Measurements from ENCODE around the gene SNRK.

The SNRK gene

DNA sequence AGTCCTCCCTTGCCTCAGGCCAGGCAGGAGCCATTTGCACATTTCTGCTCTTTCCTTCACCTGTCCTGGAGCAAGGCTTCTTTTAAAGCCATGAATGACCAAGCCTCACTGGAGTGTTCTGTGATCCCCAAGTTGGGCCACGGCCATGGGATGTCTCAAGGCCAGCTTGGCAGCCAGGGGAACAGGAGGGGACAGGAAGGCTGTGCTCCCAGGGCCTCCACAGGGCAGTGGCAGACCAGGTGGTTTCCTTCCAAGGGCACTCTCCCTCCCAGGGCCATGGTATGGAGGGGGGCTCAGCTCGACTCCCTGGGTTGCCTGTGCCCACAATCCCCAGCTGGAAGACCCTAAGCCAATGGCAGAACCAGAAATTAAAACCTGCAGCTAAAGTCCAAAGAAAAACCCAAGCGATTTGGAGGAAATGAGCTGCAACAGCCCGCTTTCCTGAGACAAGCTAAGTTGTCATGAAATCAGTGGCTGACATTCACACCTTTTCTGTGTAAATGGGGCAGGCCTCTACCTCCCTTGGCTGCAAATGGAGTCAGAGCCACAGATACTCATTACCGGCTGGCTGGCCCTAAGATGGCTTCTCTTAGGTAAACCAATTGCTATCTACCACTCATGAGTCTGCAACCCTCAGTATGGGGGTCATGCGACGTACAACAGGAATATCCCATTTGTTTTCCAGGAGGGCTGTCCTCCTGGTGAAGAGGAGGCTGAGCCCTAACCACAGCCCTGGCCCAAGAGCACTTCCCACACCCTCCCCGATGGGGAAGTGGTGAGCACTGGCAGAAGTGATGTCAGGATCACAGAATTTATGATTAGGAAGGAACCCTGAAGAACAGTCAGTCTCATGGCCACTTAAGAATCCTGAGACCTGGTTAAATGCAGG is 83.3 kb downstream of the SNRK start:
- Histone ChIP-seq H3K9me3 (ENCODE audit: insufficient read depth, low read length) (no peaks in the 10 kb centered on the region), H3K27me3 (ENCODE audit: insufficient read depth, insufficient read length) (no peaks in the 10 kb centered on the region), H3K4me1 (ENCODE audit: insufficient read depth, insufficient read length) (peaks cover 9% of the 10 kb centered on the region), H3K9ac (ENCODE audit: insufficient read length, low read depth) (no peak overlapping the region), H3K36me3 (ENCODE audit: insufficient read depth, insufficient read length, low read length) (peaks cover 19% of the 10 kb centered on the region), H3K4me3 (ENCODE audit: insufficient read length, low read depth) (no peak overlapping the region)
- no peak for TF ChIP-seq YY1 (IDR thresholded peaks at IDR 0.05; ENCODE audit: insufficient read depth, insufficient read length)
- no peak for TF ChIP-seq ZNF274 (IDR thresholded peaks at IDR 0.05; ENCODE audit: low read depth, low read length)
- DNase-seq (ENCODE audit: low read depth, low spot score), result no peak

DNA sequence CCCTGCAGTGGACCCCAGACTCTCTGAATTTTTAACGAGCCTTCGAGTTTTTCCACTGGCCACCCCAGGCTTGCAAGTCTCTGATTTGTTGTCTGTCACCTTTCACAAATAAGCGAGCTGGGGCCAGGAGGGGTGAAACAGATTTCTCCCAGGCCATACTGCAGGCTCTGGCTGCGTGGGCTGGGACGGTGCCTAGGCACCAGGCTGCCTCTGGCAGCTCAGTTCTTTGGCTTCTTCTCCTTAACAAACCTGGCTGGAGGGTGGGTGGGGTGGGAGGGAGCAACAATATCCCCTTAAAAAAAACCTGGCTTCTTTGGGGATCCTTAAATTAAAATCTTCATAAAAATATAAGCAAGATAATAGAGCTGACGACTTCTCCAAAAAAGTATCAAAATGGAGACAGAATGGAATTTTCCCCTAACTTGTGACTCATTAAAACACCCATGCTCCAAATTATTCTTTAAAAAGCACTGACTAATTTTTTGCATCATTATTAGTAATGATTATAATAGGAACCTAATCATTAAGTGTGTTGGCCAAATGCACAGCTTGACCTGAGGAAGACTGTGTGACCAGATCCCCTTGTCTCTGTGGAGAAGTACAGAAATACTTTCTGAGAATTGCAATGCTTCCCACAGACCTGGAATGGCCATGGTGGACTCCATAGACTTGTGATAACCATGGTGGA is 84.1 kb downstream of the SNRK start:
- TF ChIP-seq ZNF274 (IDR thresholded peaks at IDR 0.05; ENCODE audit: low read depth, low read length) (no peak), SUZ12 (IDR thresholded peaks at IDR 0.05; ENCODE audit: extremely low read depth, insufficient read depth, insufficient read length) (no peak), YY1 (IDR thresholded peaks at IDR 0.05; ENCODE audit: insufficient read depth, insufficient read length) (no peak)
- DNase-seq (ENCODE audit: low read depth, low spot score), result no peak
- Histone ChIP-seq H3K36me3 (ENCODE audit: insufficient read depth, insufficient read length, low read length) (peaks cover 12% of the 10 kb centered on the region), H3K9ac (ENCODE audit: insufficient read length, low read depth) (no peak overlapping the region), H3K4me1 (ENCODE audit: insufficient read depth, insufficient read length) (peaks cover 9% of the 10 kb centered on the region), H3K27me3 (ENCODE audit: insufficient read depth, insufficient read length) (no peaks in the 10 kb centered on the region), H3K4me3 (ENCODE audit: insufficient read length, low read depth) (no peak overlapping the region), H3K9me3 (ENCODE audit: insufficient read depth, low read length) (no peaks in the 10 kb centered on the region)

DNA sequence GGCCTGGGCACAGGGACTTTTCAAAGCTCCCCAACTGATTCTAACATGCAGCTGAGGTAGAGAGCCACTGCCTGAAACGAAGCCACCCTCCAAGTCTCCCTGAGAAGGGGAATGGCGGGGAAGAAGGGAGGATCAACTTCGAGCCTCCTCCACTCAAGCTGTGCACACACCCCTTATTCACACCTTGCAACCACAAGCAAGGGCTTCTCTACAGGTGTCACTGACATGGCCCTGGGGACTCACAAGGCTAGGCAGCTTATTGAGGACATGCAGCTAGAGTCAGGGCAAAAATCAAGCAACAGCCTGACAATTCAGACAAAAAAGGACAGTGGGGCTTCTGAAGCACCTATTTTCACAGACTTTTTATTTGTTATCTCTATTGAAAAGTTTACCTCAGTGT is 85.2 kb downstream of the SNRK start:
- H3K36me3 ChIP-seq (ENCODE audit: insufficient read depth, insufficient read length, low read length), result peaks cover 2% of the 10 kb centered on the region
- no peak overlapping the region for H3K9ac ChIP-seq (ENCODE audit: insufficient read length, low read depth)
- H3K4me3 ChIP-seq (ENCODE audit: insufficient read length, low read depth), result no peak overlapping the region
- no peaks in the 10 kb centered on the region for H3K27me3 ChIP-seq (ENCODE audit: insufficient read depth, insufficient read length)
- H3K9me3 ChIP-seq (ENCODE audit: insufficient read depth, low read length), result no peaks in the 10 kb centered on the region
- H3K4me1 ChIP-seq (ENCODE audit: insufficient read depth, insufficient read length), result peaks cover 9% of the 10 kb centered on the region
- no peak for DNase-seq (ENCODE audit: low read depth, low spot score)
- TF ChIP-seq ZNF274 (IDR thresholded peaks at IDR 0.05; ENCODE audit: low read depth, low read length) (no peak), YY1 (IDR thresholded peaks at IDR 0.05; ENCODE audit: insufficient read depth, insufficient read length) (no peak), SUZ12 (IDR thresholded peaks at IDR 0.05; ENCODE audit: extremely low read depth, insufficient read depth, insufficient read length) (no peak)

DNA sequence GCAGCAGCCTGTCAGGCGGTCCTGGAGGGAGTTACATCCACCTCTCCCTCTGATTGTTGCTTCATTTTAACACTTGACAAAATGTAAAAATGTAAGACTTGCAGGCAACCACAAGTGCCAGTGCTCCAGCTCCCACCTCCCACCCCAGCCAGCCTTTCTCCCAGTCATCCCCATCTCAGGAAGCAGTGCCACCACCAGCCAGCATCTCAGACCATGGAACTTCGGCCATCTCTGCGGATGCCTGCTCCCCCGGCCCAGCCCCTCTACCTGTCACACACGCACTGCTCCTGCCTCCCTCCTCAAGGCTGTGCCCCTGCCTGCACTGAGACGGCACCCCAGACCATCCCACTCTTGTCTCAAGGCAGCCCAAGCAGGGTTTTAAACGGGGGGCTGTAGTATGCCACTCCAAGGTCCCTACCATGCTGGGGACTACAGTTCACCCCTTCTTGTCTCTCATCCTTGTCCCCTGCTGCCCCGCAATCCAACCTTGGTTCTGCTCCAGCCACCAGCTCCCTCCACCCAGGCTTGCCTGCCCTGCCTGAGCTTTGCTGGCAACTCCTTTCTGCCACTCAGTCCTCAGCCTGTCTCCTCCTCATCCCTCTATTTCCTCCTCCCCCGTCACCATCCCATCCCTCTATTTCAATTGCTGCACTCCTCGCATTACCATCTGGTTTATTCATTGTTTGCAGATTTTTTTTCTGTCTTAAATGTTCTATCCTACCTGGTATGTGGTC is 85.8 kb downstream of the SNRK start:
- Histone ChIP-seq H3K4me3 (ENCODE audit: insufficient read length, low read depth) (no peak overlapping the region), H3K4me1 (ENCODE audit: insufficient read depth, insufficient read length) (peaks cover 9% of the 10 kb centered on the region), H3K9me3 (ENCODE audit: insufficient read depth, low read length) (no peaks in the 10 kb centered on the region), H3K36me3 (ENCODE audit: insufficient read depth, insufficient read length, low read length) (no peaks in the 10 kb centered on the region), H3K9ac (ENCODE audit: insufficient read length, low read depth) (no peak overlapping the region), H3K27me3 (ENCODE audit: insufficient read depth, insufficient read length) (no peaks in the 10 kb centered on the region)
- TF ChIP-seq YY1 (IDR thresholded peaks at IDR 0.05; ENCODE audit: insufficient read depth, insufficient read length) (no peak), ZNF274 (IDR thresholded peaks at IDR 0.05; ENCODE audit: low read depth, low read length) (no peak), SUZ12 (IDR thresholded peaks at IDR 0.05; ENCODE audit: extremely low read depth, insufficient read depth, insufficient read length) (no peak)
- no peak for DNase-seq (ENCODE audit: low read depth, low spot score)

DNA sequence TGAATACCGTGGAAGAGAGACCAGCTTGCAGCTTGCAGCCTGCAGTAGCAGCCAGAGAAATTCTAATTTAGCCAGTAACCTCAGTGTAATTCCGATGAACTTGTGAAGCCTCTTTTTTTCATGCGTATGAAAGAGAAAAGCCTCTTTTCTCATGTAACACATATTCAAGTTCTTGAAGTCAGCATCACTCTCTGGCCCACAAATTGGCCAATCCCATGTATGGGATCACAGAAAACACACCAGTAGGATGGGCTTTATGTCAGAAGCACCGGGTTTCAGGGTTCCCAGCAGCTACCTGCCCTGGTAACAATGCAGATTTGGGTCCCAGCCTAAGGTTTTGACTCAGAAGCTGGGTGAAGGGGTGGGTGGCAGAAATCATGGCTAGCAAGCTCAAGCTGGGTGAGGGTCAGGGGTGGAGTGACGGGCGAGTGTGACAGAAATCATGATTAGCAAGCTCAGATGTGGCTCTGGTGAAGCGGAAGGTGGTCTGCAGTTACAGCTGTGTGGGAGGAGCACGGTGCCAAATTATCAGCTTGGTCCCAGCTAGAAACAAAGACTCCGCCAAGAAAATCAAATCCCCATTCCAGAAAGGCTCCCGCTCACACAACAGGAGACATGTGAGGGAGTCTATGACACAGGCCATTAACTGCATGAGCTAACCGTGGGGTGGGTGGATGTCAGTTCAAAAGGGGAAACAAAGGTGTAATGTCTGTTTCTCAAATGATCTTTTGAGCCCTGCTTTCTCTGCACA is 86.6 kb downstream of the SNRK start:
- TF ChIP-seq ZNF274 (IDR thresholded peaks at IDR 0.05; ENCODE audit: low read depth, low read length) (no peak), YY1 (IDR thresholded peaks at IDR 0.05; ENCODE audit: insufficient read depth, insufficient read length) (no peak), SUZ12 (IDR thresholded peaks at IDR 0.05; ENCODE audit: extremely low read depth, insufficient read depth, insufficient read length) (no peak)
- peak; percentile 59 for DNase-seq (ENCODE audit: low read depth, low spot score)
- Histone ChIP-seq H3K4me3 (ENCODE audit: insufficient read length, low read depth) (no peak overlapping the region), H3K9ac (ENCODE audit: insufficient read length, low read depth) (no peak overlapping the region), H3K4me1 (ENCODE audit: insufficient read depth, insufficient read length) (peaks cover 9% of the 10 kb centered on the region), H3K36me3 (ENCODE audit: insufficient read depth, insufficient read length, low read length) (no peaks in the 10 kb centered on the region), H3K27me3 (ENCODE audit: insufficient read depth, insufficient read length) (no peaks in the 10 kb centered on the region), H3K9me3 (ENCODE audit: insufficient read depth, low read length) (no peaks in the 10 kb centered on the region)

DNA sequence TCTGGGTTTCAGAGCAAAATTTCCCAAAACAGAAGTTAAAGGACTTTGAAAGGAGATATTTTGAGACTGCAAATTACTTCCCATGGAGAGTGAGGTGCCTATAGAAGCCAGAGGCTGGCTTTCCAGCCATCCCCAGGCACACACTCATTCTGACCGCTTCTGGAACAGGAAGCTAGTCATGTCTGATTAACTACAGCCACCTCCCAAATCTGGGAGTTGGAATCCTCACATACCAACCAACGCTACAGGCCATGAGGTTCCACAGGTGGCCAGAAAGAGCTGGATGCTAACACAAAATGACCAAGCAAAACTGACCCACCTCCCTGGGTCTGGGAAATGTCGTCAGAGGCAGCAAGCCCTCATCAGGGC is 87.2 kb downstream of the SNRK start:
- H3K4me3 ChIP-seq (ENCODE audit: insufficient read length, low read depth), result no peak overlapping the region
- H3K4me1 ChIP-seq (ENCODE audit: insufficient read depth, insufficient read length), result peaks cover 9% of the 10 kb centered on the region
- TF ChIP-seq SUZ12 (IDR thresholded peaks at IDR 0.05; ENCODE audit: extremely low read depth, insufficient read depth, insufficient read length), result no peak
- TF ChIP-seq YY1 (IDR thresholded peaks at IDR 0.05; ENCODE audit: insufficient read depth, insufficient read length), result no peak
- TF ChIP-seq ZNF274 (IDR thresholded peaks at IDR 0.05; ENCODE audit: low read depth, low read length), result no peak
- no peaks in the 10 kb centered on the region for H3K36me3 ChIP-seq (ENCODE audit: insufficient read depth, insufficient read length, low read length)
- no peak for DNase-seq (ENCODE audit: low read depth, low spot score)
- H3K27me3 ChIP-seq (ENCODE audit: insufficient read depth, insufficient read length), result no peaks in the 10 kb centered on the region
- no peaks in the 10 kb centered on the region for H3K9me3 ChIP-seq (ENCODE audit: insufficient read depth, low read length)
- H3K9ac ChIP-seq (ENCODE audit: insufficient read length, low read depth), result no peak overlapping the region

All from NT2/D1 (cell line).